Heart right ventricle (tissue), 16 donors: ENCODE data around the gene SYNM. TPM values are rescaled to one million over a fixed set of nuclear protein-coding genes. Genes with fewer than 3 reads are reported as not detected.

ENCODE experiments used
- ATAC-seq, 8 donors: fragments of 200-7000 bp; cut with Tn5 transposase; one replicate each; pipeline ENCODE4 v1.9.1; 2020; ENCODE audit warnings: mild to moderate bottlenecking in 8 of 8, moderate library complexity in 8 of 8, moderate number of reproducible peaks in 1 of 8
- DNase-seq, 2 donors: peaks; one replicate each; pipeline ENCODE4 v3.0.0-alpha.2; 2020
- H3K27ac ChIP-seq, 10 donors: fragments of 200-600 bp; sonication (generic) in 2 of 10; one replicate each; pipeline versions ENCODE4 v1.5.0 to v1.8.0; 2020 to 2022; ENCODE audit warnings: mild to moderate bottlenecking in 3 of 10
- H3K27me3 ChIP-seq, 7 donors: fragments of 200-600 bp; one replicate each; pipeline ENCODE4 v1.8.0; 2021 to 2022; ENCODE audit warnings: mild to moderate bottlenecking in 2 of 7
- H3K36me3 ChIP-seq, 9 donors: fragments of 200-600 bp; sonication (generic) in 1 of 9; one replicate each; pipeline versions ENCODE4 v1.5.0 to v1.8.0; 2020 to 2022; ENCODE audit warnings: mild to moderate bottlenecking in 2 of 9
- H3K4me1 ChIP-seq, 9 donors: fragments of 200-600 bp; sonication (generic) in 1 of 9; one replicate each; pipeline versions ENCODE4 v1.5.0 to v1.8.0; 2020 to 2022; ENCODE audit warnings: mild to moderate bottlenecking in 4 of 9
- H3K4me3 ChIP-seq, 10 donors: fragments of 200-600 bp; sonication (generic) in 2 of 10; one replicate each; pipeline versions ENCODE4 v1.5.0 to v1.8.0; 2020 to 2022; ENCODE audit warnings: mild to moderate bottlenecking in 7 of 10, moderate library complexity in 2 of 10
- H3K9me3 ChIP-seq, 11 donors: fragments of 200-600 bp in 10 of 11; sonication (generic) in 2 of 11; one replicate each; pipeline versions ENCODE4 v1.5.0 to v1.8.0; 2013 to 2022; ENCODE audit warnings: mild to moderate bottlenecking in 2 of 11, control low read depth in 1 of 11, moderate library complexity in 1 of 11
- WGBS, 2 donors: extraction: QIAGEN DNeasy Blood & Tissue Kit; methylation state at CpG; one replicate each; pipeline ENCODE4 v1.1.7; 2013; ENCODE audit warnings: inconsistent platforms in 1 of 2; 5-methylcytosine and 5-hydroxymethylcytosine counted together
- intact Hi-C, 10 donors: fragments of 100-400 bp; cut with DNase I; formaldehyde crosslinking; loops; one replicate each; pipeline versions ENCODE4 v1.11.1 to v1.14.2; 2022
- polyA plus RNA-seq, 2 donors: library from polyadenylated mRNA; stranded (reverse); fragments of 200-250 nt; gene quantifications; one replicate each; pipeline ENCODE4 v1.2.3, GENCODE V29; 2013
- total RNA-seq, 10 donors: library from RNA; stranded (reverse); fragmentation: NEBNext Ultra II Directional in 3 of 10; extraction: Animal tissue kit (Norgen Biotek cat#: 25700) in 3 of 10; gene quantifications; one replicate each; pipeline versions ENCODE4 v1.2.1 to v1.2.4, GENCODE V29; 2021 to 2023
- TF ChIP-seq, protein P1 (sequence below), 9 donors: fragments of 200-600 bp; sonication (generic) in 2 of 9; IDR thresholded peaks; one replicate each; pipeline versions ENCODE4 v1.5.0 to v1.8.0; 2021 to 2022; ENCODE audit warnings: antibody characterized with exemption in 9 of 9, mild to moderate bottlenecking in 5 of 9, moderate library complexity in 1 of 9
- donor health status: Arrhythmogenic right ventricular cardiomyopathy.
- donor health status: ischemic (EF 13 %, LVEDD 7.1; RV severe dilation, severe dysfunction).
- donor health status: healthy with polysubstance abuse.
- donor health status: DM: no; HTN: yes; CAD: no.
- donor health status: DM: no; HTN: no; CAD: no.
- donor health status: ischemic (EF 25% LVEDD 6.9; RV normal size, moderate dysfunction).
- donor health status: ischemic (EF 25% LVEDD 5.7; RV mildly dilated, moderate dysfunction).
- donor health status: healthy.
- donor health status: DM: yes; HTN: yes; CAD: no.
- donor health status: Ischemic cardiomyopathy.
- donor health status: ischemic (EF 35%, LVEDD 5.7; RV mildly dilated, moderate dysfunction).
- donor health status: nonischemic (EF 11% LVEDD 7.7; RV severe dilation, severe dysfunction).
- donor health status: DM: yes; HTN: yes; CAD: no.
- donor health status: PGD.
- donor health status: ischemic (EF 29% LVEDD 5.4; RV normal size, mild dysfunction).
- donor health status: nonischemic (EF 23%, LVEDD 6.1; RV moderate dilation, normal function).

Gene SYNM
- total and polyA plus RNA-seq, 12 donors, result 59.4 to 456 (median 350) TPM

DNA sequence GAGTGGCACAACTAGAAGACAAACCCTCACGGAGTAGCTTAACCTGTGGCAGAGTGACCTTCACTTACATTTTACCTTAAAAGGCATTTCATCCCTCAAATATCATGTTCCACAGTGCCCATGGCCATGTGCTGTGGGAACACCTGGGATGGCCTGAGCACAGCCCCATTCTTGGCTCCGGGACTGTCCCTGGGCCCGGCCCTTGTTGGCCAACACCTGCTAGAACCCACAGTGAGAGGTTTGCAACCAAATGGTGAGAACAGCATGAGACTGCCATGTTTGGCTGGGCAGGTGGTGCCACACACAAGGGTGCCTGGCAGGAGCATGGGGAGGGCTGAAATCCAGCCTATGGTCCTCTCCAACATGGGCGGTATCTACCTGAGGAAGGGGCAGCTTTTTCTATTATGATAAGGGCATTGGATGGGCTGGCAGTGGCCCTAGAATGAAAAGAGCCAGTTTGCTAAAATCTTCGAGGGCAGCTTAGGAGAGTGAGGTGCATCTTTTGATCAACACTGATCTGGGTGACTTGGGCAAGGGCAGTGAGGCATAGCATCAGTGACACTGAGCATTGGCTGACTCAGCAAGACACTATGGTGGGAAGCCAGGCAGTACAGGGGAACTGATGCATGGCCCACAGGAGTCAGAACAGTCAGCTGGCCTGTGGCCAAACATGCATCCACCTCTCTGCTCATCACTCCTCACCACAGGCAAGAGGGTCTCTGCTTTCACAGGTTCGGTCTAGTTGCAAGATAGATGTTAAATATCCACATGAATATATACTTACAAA lies 53.9 kb downstream of the SYNM start:
- H3K36me3 ChIP-seq, result peaks cover 0 to 82% (median 7%) of the 10 kb centered on the region in 9 donors

DNA sequence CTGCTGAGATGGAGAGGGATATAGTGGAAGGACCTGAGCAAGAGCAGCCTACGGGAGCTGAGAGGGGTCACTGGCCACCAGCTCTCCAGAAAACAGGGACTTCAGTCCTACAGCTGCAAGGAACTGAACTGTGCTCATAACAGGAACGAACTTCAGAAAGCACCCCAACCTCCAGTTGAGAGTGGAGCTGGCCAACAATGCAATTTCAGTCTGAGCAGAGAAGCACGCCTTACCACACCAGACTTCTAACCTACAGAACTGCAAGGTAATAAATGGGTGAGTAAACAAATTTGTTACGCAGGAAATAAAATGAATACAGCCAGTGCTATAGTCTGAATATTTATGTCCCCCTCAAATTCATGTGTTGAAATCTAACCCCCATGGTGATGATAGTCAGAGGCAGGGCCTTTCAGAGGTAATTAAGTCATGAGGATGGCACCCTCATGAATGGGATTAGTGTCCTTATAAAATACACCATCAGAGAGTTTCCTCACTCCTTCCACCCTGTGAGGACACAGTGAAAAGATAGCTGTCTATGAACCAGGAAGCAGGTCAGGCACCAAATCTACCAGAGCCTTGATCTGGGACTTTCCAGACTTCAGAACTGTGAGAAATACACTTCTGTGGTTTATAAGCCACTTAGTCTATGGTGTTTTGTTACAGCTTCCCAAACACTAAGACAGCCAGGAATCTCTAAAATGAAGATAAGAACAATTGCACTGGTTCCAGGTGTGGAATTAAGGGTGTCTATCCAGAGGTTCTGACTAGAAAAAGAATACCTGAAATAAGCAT lies 58.6 kb downstream of the SYNM start:
- Histone ChIP-seq H3K27ac (no peak overlapping the region), H3K4me3 (no peak overlapping the region), H3K4me1 (peaks cover 0 to 17% (median 0%) of the 10 kb centered on the region in 9 donors), H3K9me3 (no peaks in the 10 kb centered on the region), H3K36me3 (peaks cover 0 to 80% (median 0%) of the 10 kb centered on the region in 9 donors), H3K27me3 (no peaks in the 10 kb centered on the region)
- TF ChIP-seq, protein P1, sequence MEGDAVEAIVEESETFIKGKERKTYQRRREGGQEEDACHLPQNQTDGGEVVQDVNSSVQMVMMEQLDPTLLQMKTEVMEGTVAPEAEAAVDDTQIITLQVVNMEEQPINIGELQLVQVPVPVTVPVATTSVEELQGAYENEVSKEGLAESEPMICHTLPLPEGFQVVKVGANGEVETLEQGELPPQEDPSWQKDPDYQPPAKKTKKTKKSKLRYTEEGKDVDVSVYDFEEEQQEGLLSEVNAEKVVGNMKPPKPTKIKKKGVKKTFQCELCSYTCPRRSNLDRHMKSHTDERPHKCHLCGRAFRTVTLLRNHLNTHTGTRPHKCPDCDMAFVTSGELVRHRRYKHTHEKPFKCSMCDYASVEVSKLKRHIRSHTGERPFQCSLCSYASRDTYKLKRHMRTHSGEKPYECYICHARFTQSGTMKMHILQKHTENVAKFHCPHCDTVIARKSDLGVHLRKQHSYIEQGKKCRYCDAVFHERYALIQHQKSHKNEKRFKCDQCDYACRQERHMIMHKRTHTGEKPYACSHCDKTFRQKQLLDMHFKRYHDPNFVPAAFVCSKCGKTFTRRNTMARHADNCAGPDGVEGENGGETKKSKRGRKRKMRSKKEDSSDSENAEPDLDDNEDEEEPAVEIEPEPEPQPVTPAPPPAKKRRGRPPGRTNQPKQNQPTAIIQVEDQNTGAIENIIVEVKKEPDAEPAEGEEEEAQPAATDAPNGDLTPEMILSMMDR (IDR thresholded peaks at IDR 0.05), result no peak
- intact Hi-C loops, result no loop called here
- DNase-seq, result no peak
- WGBS, 2 donors, result 82 to 96% methylated on average over 4 of the region's 4 CpGs
- no peak for ATAC-seq

More for the DNA sequence above, 53.9 kb downstream of the SYNM start:
- ATAC-seq (peak in 1 of 8 donors; percentile 28), DNase-seq (no peak)
- 95 to 98% methylated on average over 6 of the region's 6 CpGs for WGBS, 2 donors
- Histone ChIP-seq H3K4me1 (peaks cover 0 to 3% (median 0%) of the 10 kb centered on the region in 9 donors), H3K9me3 (no peaks in the 10 kb centered on the region), H3K27ac (no peak overlapping the region), H3K27me3 (no peaks in the 10 kb centered on the region), H3K4me3 (no peak overlapping the region)
- intact Hi-C loops, result loop anchor here in 1 of 10 donors (10.0 kb wide), 1 partner anchor 56 kb away; no protein-coding TSS in a partner anchor
- TF ChIP-seq, protein P1 (IDR thresholded peaks at IDR 0.05), result no peak

DNA sequence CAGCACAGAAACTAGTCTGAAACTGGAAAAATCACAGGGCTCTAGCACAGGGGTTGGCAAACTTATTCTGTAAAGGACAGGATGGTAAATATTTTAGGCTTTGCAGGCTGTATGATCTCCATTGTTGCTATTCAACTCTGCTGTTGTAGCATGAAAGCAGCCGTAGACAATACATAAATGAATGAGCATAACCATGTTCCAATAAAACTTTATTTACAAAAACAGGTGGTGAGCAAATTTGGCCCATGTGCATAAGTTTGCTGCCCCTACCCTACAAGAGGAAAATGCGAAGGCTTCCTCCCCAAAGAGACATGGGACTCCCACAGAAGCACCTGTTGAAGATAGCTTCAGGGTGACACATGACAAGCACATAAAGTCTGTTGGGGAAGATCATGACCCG lies 59.2 kb downstream of the SYNM start:
- intact Hi-C loops, result no loop called here
- TF ChIP-seq, protein P1 (IDR thresholded peaks at IDR 0.05), result no peak
- WGBS, 2 donors, result 97 to 98% methylated on average over 3 of the region's 3 CpGs
- Histone ChIP-seq H3K27me3 (no peaks in the 10 kb centered on the region), H3K27ac (no peak overlapping the region), H3K4me3 (no peak overlapping the region), H3K4me1 (peaks cover 0 to 24% (median 2%) of the 10 kb centered on the region in 9 donors), H3K9me3 (no peaks in the 10 kb centered on the region), H3K36me3 (peaks cover 0 to 75% (median 0%) of the 10 kb centered on the region in 9 donors)
- no peak for ATAC-seq
- DNase-seq, result no peak

GRCh38 chr15:99165020-99165790 lies 60.3 kb downstream of the SYNM start:
- ATAC-seq, result no peak
- no peaks in the 10 kb centered on the region for H3K27me3 ChIP-seq
- H3K4me3 ChIP-seq, result no peak overlapping the region
- WGBS, 2 donors, result 94 to 96% methylated on average over 3 of the region's 3 CpGs
- no peak for DNase-seq
- H3K36me3 ChIP-seq, result peaks cover 0 to 77% (median 0%) of the 10 kb centered on the region in 9 donors
- intact Hi-C loops, result no loop called here
- no peaks in the 10 kb centered on the region for H3K9me3 ChIP-seq
- TF ChIP-seq, protein P1 (IDR thresholded peaks at IDR 0.05), result no peak
- H3K4me1 ChIP-seq, result peaks cover 0 to 34% (median 13%) of the 10 kb centered on the region in 9 donors
- no peak overlapping the region for H3K27ac ChIP-seq
